Measurements from ENCODE around the gene BMP8A. TPM values are rescaled to one million over a fixed set of nuclear protein-coding genes. Genes with fewer than 3 reads are reported as not detected.

Gene BMP8A
- total and polyA plus RNA-seq, 9 of the 15 experiments (the other 6 are each of a cell fraction or from before 2014, with no cell fraction given), result 0.05 to 0.31 TPM; not detected in 7

GRCh38 chr1:39491146-39491921, at the start of gene BMP8A (continued):
- TF ChIP-seq, protein P1, sequence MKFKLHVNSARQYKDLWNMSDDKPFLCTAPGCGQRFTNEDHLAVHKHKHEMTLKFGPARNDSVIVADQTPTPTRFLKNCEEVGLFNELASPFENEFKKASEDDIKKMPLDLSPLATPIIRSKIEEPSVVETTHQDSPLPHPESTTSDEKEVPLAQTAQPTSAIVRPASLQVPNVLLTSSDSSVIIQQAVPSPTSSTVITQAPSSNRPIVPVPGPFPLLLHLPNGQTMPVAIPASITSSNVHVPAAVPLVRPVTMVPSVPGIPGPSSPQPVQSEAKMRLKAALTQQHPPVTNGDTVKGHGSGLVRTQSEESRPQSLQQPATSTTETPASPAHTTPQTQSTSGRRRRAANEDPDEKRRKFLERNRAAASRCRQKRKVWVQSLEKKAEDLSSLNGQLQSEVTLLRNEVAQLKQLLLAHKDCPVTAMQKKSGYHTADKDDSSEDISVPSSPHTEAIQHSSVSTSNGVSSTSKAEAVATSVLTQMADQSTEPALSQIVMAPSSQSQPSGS (CRISPR knock-in tag; IDR thresholded peaks at IDR 0.05), result no peak
- no peak for TF ChIP-seq RAD21 (CRISPR knock-in tag; conservative IDR thresholded peaks at IDR 0.05 in 1 of 2, IDR thresholded peaks at IDR 0.05 in 1 of 2)
- peak in 1 of 2 experiments; percentile 58; a peak in 2 of 4 replicates for TF ChIP-seq TRIM24 (IDR thresholded peaks at IDR 0.05)
- TF ChIP-seq, protein P2, sequence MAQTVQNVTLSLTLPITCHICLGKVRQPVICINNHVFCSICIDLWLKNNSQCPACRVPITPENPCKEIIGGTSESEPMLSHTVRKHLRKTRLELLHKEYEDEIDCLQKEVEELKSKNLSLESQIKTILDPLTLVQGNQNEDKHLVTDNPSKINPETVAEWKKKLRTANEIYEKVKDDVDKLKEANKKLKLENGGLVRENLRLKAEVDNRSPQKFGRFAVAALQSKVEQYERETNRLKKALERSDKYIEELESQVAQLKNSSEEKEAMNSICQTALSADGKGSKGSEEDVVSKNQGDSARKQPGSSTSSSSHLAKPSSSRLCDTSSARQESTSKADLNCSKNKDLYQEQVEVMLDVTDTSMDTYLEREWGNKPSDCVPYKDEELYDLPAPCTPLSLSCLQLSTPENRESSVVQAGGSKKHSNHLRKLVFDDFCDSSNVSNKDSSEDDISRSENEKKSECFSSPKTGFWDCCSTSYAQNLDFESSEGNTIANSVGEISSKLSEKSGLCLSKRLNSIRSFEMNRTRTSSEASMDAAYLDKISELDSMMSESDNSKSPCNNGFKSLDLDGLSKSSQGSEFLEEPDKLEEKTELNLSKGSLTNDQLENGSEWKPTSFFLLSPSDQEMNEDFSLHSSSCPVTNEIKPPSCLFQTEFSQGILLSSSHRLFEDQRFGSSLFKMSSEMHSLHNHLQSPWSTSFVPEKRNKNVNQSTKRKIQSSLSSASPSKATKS (CRISPR knock-in tag; IDR thresholded peaks at IDR 0.05), result no peak
- no peak for TF ChIP-seq NCOR1 (IDR thresholded peaks at IDR 0.05)
- TF ChIP-seq PCBP1 (IDR thresholded peaks at IDR 0.05; ENCODE audit: low read depth, low read length, poor library complexity, severe bottlenecking), result peak; percentile 37
- TF ChIP-seq HNRNPK (IDR thresholded peaks at IDR 0.05; ENCODE audit: low read depth, low read length, poor library complexity, severe bottlenecking), result no peak
- no peak for TF ChIP-seq ZMIZ1 (IDR thresholded peaks at IDR 0.05; ENCODE audit: low read depth in 2 of 2, low read length in 2 of 2)
- TF ChIP-seq HOXB6 (CRISPR knock-in tag; IDR thresholded peaks at IDR 0.05; ENCODE audit: borderline replicate concordance), result no peak
- no peak for TF ChIP-seq NEUROD1 (IDR thresholded peaks at IDR 0.05; ENCODE audit: borderline replicate concordance, low read depth, low read length, partially characterized antibody)
- no peak for TF ChIP-seq MTA1 (IDR thresholded peaks at IDR 0.05; ENCODE audit: borderline replicate concordance)

All from K562 (cell line).